LNCaP clone FGC (cell line): Measurements from ENCODE around the gene TSHZ2.

Source experiments
- DNase-seq: peaks from one replicate; pipeline ENCODE4 v3.0.0-alpha.2; 2011; ENCODE audit warnings: low read depth
- H3K4me3 ChIP-seq: 2 replicates; pipeline ENCODE4 v1.5.1; 2011; ENCODE audit warnings: mild to moderate bottlenecking, low read depth, low read length, control low read depth
- CTCF ChIP-seq: IDR thresholded peaks from 2 replicates; pipeline ENCODE4 v1.5.1; 2012; ENCODE audit warnings: mild to moderate bottlenecking; ENCODE audit not compliant: control insufficient read depth, insufficient read depth; ENCODE audit errors: extremely low read depth

TSHZ2 gene

GRCh38 chr20:53244711-53245110 is 272.6 kb downstream of the TSHZ2 start:
- no peak for DNase-seq
- TF ChIP-seq CTCF, result no peak

GRCh38 chr20:53245574-53245973 is 273.4 kb downstream of the TSHZ2 start:
- no peak for DNase-seq
- H3K4me3 ChIP-seq, result no peak overlapping the region
- no peak for TF ChIP-seq CTCF

More at GRCh38 chr20:53244711-53245110, 272.6 kb downstream of the TSHZ2 start:
- H3K4me3 ChIP-seq, result no peak overlapping the region

GRCh38 chr20:53247468-53248103 is 275.4 kb downstream of the TSHZ2 start:
- H3K4me3 ChIP-seq, result no peak overlapping the region
- DNase-seq, result no peak
- no peak for TF ChIP-seq CTCF

- DNase-seq, result no peak
- H3K4me3 ChIP-seq, result no peak overlapping the region
- TF ChIP-seq CTCF, result no peak
Measured at GRCh38 chr20:53250456-53250855, 278.3 kb downstream of the TSHZ2 start.

GRCh38 chr20:53252002-53252401 is 279.8 kb downstream of the TSHZ2 start:
- DNase-seq, result no peak
- TF ChIP-seq CTCF, result no peak
- no peak overlapping the region for H3K4me3 ChIP-seq

GRCh38 chr20:53253668-53254067 is 281.5 kb downstream of the TSHZ2 start:
- TF ChIP-seq CTCF, result no peak
- no peak for DNase-seq
- no peak overlapping the region for H3K4me3 ChIP-seq

- no peak for DNase-seq
- no peak for TF ChIP-seq CTCF
- no peak overlapping the region for H3K4me3 ChIP-seq
Measured at GRCh38 chr20:53255102-53255710, 283.0 kb downstream of the TSHZ2 start.
